HG03095 (cell line): ENCODE data around the gene TSSK3.
"Not testable (repeated sequence)": the region's sequence is repeated elsewhere in the genome, so short reads cannot be mapped to it uniquely, and the experiment has no call there.

ENCODE experiments used
- ATAC-seq: cut with Tn5 transposase; IDR thresholded peaks from one replicate; pipeline ENCODE4 v1.9.1; 2021; ENCODE audit warnings: moderate library complexity; ENCODE audit not compliant: unreplicated experiment

The TSSK3 gene

DNA sequence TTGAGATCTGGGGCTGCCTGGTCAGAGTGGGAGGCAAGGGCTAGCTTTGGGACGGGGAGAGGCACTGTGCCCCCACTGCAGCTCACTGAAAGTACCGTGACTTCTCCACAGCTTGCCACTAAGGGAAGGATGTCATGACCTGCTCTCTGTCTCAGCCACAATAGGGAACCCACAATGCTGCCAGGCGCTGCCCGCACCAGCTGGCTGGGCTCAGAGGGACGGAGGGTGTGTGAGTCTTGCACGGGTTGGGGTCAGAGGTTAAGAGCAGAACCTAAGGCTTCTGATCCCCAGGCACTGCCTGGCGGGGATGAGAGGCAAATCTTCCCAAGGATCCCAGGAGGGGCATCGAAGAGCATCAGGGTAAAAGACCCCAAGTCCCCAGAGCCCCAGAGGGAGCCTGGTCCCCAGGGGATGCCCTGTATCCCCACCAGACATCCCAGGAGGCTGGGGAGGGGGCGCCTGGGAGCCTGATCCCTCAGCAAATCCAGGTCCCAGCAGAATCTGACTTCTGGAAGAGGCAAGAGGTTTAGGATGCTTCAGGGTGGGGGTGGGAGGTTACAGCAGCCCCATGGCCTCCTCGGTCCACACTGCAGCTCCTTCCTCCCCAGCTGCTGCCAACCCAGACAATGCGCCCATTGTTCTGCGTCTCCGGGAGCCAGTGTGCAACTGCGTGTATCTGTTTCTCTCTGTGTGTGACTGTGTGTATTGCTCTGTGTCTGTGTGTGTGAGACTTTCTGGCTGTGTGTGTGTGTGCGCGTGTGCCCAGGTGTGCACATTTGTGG is 24.3 kb upstream of the TSSK3 start:
- ATAC-seq: no peak

DNA sequence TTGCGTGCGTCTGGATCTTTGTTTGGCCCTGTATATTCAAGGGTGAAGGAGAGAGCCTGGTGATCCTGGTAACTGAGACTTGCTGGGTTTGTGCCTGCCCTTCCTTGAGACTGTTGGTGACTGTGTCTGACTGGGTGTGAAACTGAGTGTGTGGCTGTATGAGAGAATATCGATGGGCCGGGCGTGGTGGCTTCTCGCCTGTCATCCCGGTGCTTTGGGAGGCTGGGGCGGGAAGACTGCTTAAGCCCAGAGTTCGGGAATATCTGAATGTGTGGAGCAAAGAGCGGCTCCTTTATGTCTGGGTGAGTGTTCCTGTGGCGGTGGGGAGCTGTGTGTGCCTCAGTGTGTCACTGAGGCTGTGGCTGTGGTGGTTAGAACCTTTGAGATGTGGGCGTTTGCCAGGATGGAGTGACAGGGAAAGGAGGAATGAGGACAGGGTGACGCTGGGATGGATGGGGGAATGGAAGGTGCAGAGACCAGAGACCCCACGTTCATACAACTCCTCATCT is 23.6 kb upstream of the TSSK3 start:
- no peak for ATAC-seq

DNA sequence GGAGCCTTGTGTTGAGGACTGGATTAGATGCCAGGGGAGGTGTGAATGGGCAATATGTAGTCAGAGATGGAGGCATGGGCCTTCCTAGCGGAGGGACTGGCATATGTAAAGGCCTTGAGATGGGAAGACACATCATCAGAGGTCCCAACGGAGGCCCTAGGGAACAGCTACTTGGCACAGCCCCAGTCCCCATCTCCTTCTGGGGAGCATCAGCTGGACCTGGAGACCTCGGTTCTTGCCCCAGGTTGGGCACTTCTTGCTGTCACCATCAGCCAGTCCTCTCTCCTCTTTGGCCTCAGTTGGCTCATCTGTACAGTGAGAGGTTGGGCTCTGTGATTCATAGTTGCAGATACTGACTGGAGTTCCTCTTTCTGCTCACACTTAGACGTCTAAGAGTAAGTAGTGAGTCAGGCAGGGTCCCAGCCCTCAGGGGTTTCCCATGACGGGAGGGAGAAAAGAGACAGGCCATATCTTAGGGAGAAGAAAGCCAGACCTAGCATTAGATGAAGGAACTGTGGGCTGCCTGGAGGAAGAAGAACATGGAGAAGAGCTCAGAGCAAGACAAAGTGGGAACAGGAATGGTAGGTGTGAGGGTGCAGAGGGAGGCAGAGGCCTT is 22.9 kb upstream of the TSSK3 start:
- no peak for ATAC-seq

DNA sequence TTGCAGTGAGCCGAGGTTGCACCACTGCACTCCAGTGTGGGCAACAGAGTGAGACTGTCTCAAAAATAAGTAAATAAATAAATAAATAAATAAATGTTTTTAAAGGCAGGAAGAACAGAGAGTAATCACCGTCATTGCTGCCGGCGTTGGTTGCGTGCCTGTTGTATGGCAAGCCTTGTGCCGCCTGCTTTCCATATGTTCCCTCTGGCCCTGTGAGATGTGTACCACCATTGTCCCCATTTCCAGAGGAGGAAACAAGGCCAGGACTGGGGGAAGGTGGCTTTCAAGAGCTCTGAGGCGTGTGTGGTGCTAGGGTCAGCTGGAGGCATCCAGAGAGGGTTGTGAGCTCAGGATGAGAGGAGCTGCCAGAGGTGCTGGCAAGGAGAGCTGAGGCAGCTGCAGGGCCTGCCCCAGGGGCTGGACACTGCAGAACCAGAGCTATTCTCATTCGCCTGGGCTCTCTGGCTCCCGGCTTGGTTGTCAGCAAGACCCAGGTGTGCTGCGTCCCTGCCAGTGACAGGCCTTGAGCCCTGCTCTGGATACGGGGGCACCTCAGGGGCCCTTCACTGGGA is 21.1 kb upstream of the TSSK3 start:
- no peak for ATAC-seq

DNA sequence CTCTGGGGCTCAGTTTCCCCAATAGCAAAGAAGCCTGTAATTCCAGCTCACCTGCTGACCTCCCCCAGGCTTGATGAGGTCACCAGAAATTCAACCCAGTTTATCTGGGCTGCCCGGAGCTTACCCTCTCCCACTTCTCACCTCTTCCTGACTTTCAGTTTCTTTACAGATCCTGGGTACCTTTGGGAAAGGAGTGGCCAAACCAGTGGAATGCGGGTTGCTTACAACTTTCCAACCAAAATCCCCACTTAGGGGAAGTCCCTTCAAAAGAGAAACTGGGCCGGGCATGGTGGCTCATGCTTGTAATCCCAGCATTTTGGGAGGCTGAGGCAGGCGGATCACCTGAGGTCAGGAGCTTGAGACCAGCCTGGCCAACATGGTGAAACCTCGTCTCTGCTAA is 20.4 kb upstream of the TSSK3 start:
- ATAC-seq: no peak

DNA sequence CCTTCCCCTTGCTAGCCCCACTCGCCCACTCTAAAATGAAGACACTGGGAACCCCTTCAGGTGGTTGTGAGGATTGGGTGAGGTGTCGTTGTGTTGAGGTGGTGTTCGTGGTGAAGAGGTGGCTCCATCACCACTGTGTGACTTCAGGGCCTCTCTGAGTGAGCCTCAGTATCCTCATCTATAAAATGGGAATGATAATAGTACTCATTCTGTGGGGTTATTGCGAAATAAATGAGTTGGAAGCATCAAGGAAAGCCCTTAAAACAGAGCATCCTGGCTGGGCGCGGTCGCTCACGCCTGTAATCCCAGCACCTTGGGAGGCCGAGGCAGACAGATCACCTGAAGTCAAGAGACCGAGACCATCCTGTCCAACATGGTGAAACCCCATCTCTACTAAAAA is 19.6 kb upstream of the TSSK3 start:
- ATAC-seq: no peak

DNA sequence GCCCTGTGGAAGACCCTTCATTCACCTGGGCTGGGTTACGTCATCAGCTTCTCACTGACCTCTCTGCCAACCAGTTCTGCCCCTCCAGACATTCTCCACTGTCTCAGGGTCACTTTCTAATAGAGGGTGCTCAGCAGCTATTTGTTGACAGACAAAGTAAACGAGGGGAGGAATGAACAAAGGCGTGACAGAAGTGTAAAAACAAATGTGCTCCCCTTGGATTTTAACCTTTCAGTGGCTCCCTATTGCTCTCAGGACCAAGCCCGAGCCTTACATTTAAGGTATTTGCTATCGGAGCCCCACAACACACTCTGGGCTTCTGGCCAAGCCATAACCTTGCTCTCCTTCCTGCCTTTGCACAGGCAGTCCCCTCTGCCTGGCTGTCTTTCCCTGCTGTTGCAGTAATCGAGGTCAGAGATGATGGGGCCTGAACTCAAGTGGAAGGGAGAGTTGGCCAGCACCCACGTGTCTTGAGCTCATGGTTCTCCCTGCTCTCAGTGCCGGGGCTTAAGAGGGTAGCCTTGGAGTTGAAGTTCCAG is 17.0 kb upstream of the TSSK3 start:
- ATAC-seq: no peak

DNA sequence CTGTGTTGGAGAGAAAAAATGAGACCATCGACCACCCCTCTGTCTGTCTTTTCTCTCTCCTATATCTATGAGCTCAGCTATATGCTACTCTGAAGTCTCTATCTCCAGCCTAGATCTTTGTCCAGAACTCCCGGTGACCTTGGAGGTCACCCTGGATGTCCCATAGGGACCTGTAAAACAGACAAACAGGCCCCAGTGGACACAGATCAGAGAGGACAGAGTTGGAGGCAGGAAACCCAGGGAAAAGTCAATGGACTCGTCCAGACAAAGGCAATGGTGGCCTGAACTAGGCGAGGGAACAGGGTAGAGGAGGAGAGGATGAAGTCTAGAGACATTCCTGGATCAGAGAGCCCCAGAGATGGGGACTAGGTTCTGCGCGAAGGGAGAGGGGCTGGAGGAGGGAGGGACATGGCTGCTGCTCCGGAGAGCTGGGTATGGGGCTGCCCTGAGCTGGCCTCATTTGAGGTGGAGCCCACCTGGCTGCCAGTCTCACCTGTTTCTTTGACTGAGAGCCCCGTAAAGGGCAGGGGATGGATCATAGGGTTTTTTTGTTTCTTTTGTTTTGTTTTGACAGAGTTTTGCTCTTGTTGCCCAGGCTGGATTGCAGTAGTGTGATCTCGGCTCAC is 15.7 kb upstream of the TSSK3 start:
- no peak for ATAC-seq

DNA sequence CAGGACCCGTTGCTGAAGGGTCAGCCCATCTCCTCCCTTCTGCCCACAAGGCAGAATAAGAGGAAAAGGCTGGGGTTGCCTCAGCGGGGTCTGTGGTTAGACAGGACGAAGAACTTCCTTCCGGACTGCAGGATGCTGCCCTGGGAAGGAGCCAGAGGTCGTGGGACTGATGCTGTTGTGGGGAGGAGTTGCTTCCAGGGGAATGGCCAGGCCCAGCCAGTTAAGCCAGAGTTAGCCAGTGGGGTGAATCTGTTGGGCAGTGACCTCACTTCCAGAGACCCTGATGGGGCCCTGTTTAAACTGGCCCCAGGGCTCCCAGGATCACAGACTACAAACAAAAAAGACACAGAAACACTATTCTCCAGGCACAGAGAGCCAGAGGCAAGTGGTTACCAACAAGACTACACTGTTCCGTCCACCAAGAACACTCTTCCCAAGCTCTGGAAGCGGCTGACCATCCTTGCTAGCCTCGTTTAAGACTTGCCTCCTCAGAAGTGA is 13.1 kb upstream of the TSSK3 start:
- ATAC-seq: no peak

DNA sequence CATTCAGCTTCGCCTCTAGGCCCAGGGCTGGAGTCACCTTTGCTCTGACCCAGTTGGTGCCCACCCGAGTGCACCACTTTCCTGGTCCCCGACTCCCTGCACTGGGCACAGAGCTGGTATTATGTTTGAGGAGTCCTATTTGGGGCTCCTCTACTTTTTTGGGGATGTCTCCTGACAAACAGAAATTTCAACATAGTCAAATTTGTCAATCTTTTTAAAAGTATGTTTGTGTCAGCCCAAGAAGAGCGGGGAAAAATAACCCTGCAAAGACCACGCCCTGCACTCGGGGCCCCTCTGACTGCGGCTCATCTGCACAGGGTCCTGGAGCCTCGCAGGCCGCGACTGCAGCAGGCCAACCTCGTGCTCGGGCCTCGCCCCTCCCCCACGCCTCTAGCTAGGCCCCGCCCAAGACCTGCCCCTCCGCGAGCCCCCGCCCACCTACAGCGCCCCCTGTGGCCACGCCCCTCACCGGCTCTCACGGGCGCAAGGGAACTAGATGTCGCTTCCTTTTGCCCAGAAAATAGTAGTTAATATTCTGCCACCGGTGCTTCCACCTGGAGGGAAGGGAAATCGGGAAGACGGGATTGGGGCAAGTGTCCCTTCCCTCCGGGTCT is 11.4 kb upstream of the TSSK3 start:
- peak; percentile 22 for ATAC-seq

DNA sequence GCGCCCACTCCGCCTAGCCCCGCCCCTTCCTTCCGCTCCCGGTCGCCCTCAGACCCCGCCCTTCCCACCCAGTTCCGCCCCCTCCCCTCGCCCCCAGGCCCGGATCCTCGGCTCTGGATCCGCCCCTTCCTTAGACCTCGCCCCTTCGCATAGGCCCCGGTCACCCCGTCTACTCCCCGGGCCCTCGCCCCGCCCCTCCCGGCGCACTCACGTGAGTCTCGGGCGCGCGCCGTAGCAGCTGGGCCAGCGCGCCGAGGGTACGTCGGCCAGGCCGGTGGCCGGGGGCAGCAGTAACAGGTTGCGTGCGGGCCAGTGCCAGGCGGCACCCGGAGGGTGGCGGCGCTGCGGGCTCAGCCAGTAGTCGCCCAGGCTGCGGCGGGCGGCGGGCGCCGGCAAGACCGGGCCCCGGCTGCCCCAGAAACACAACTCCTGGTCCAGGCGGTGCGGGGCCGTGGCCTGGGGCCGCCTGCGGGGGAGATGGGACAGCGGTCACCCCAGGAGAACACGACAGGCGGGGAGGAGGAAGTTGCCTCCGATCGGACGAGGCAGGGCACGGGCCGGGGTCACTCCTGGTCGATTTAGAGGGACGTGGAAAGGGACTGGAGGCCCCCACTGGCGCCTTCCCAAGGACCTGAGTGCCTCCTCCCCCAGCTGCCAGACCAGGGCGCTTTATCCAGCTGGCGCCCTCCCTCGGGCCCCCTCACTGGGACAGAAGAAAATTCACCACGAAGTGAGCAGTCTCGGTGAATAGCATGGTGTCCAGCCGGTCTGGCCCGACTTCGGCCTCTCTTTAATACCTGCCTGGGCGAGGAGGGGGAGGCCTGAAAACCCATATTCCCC is 10.7 kb upstream of the TSSK3 start:
- ATAC-seq: peak; percentile 76

DNA sequence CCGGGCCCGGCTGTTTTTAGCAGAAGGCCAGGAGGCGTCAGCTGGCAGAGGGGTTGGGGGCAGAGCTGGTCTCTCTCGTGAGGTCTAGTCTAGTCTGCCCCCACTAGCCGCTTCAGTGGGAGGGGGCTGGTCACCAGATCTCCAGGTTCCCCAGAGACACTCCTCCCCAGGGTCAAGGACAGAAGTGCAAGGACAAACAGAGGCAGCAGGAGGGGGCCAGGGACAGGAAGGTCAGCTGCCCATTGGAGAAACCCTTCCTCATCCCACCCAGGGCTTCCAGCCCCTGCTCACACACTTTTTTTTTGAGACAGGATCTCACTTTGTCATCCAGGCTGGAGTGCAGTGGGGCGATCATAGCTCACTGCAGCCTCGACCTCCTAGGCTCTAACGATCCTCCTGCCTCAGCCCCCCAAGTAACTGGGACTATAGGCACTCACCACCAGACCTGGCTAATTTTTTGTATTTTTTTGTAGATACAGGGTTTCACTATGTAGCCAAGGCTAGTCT is 10.0 kb upstream of the TSSK3 start:
- ATAC-seq: no peak

DNA sequence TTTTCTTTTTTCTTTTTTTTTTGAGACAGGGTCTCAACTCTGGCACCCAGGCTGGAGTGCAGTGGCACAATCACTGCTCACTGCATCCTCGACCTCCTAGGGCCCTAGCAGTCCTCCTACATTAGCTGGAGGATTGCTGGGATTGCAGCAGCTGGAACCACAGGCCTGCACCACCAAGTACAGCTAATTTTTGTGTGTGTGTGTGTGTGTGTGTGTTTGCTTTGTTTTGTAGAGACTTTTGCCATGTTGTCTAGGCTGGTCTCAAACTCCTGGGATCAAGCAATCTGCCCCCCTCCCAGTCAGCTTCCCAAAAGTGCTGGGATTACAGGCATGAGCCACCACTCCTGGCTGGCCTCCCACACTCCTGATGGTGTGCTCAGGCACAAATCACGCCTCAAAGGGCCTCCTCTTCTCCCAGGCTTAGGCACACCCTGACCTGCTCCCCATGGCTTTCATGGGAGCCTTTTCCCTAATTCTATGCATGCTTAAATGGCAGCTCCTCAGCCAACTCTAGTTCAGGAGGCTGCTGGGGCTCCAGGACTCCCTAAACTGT is 9.4 kb upstream of the TSSK3 start:
- no peak for ATAC-seq

DNA sequence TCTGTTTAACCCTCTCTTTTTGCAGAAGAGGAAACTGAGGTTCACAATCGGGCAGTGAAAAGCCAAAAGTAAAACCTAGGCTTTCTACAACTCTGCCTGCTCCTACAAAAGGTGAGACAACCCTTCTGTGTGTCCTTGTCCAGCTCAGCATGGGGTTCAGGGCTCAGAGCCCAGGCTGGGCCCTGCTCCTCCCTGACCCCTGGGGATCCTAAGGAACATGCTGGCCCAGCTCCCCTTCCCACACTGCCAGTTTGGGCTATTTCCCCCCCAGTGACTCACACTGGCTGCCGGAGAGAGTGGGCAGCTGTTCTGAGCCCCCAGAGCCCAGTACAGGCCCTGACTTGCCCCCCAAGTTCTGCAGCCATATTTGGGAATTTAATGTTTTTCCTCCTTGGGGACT is 8.9 kb upstream of the TSSK3 start:
- ATAC-seq: no peak

DNA sequence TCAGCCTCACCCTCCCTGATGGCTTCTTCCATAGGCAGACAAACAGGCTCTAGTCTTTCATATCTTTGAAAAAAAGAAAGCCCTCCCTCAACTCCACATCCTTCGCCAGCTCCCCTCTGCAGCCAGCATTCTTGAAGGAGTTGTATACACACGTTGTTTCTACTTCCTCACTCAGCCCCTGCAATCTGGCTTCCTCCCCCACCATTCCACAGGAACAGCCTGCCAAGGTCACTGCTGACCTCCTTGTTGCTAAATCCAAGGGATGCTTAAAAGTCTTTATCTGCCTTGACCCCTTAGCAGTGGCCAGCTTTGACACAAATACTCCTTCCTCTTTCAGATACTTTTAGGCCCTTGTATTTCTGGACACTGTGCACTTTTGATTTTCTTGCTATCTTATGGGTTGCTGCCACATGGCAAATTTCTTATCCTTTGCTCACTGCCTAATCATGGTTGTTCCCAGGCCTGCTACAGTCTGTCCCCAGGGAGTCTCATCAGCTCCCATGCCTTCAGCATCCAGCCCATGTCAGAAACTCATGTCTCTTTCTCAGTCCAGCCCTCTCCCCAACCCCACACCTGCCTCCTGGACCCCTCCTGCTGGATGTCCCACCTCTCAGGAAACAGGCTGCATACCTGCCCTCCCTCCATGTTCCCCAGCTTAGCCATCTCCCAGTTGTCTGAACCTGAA is 8.3 kb upstream of the TSSK3 start:
- ATAC-seq: no peak

DNA sequence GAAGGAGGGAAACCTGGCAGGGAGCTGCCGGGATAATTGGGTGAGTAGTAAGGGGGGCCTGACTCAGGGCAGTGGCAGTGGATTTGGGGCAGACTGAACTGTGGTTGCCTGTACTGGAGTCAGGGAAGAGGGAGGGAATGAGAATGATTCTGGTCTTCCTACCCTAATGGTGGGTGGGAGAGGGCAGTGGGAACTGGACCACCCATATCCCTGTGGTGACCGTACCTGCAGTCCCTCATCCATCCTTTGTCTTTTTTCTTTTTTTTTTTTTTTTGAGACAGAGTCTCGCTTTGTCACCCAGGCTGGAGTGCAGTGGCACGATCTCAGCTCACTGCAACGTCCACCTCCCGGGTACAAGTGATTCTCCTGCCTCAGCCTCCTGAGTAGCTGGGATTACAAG is 6.6 kb upstream of the TSSK3 start:
- ATAC-seq: not testable (repeated sequence)

DNA sequence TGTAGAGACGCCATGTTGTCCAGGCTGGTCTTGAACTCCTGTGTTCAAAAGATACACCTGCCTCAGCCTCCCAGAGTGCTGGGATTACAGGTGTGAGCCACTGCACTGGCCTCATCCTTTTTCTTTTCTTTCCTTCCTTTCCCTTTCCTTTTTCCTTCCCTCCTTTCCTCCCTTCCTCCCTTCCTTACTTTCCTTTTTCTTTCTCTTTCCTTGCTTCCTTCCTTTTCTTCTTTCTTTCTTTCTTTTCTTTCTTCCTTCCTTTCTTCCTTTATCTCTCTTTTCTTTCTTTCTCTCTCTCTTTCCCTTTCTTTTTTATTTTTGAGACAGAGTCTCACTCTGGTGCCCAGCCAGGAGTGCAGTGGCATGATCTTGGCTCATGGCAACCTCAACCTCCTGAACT is 5.9 kb upstream of the TSSK3 start:
- no peak for ATAC-seq

DNA sequence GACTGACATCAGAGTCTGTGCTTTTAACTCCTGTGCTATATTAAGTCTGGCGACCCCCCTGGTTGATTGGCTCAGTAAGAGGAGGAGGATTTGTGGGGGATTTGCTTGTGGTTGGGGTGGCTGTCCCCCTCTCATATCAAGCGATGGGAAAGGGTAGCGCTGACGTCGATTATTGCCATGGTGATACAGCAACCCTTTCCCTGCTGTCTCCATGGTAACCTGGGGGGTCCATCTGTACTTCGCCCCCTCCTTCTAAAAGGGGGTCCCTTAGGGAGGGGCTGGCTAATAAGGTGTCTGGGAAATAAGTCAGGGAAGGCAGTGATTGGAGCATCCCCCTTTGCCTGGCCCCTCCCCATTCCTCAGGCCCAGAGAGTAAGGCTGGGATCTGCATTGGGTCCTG is 4.7 kb upstream of the TSSK3 start:
- no peak for ATAC-seq

DNA sequence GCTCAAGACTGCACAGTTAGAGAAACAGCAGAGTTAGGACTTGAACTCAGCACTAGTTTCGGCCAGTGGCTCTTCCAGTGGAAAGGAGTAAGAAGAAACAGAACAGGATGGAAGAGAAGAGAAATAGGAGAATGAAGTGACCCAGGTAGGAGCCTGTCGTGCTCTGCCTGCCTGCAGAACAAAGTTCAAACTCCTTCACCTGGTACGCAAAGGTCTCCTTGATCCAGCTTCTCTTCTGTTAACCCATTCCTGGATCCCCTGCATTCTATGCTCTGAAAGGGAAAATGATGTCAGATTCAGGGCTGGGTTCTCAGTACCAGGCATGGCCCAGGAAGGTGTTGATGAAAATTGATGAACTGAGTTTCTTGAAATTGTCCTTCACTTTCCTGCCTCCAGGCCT is 3.9 kb upstream of the TSSK3 start:
- ATAC-seq: no peak
